Measurements from ENCODE around the gene SPPL2B.
A peak's percentile ranks its signal among the peaks of the same experiment; 100 is the strongest.
"Not testable (repeated sequence)": the region's sequence is repeated elsewhere in the genome, so short reads cannot be mapped to it uniquely, and the experiment has no call there.

Gene SPPL2B

GRCh38 chr19:2328401-2329148 is at the start of gene SPPL2B, which contains the start of gene LSM7:
SPPL2B (plus strand) TSS chr19:2328684; CDS start chr19:2328710, 26 bp downstream.
LSM7 (minus strand) TSS chr19:2328586; CDS start chr19:2328566, 20 bp downstream.
- peak; percentile 92 for DNase-seq

GRCh38 chr19:2280633-2281264 is 47.7 kb upstream of the SPPL2B start:
- no peak for DNase-seq

GRCh38 chr19:2281265-2282061 is 47.0 kb upstream of the SPPL2B start:
- DNase-seq = not testable (repeated sequence)

GRCh38 chr19:2282062-2282861 is 46.2 kb upstream of the SPPL2B start, which contains the start of gene PEAK3:
PEAK3 (minus strand) TSS chr19:2282175; CDS start chr19:2280931, 1,244 bp downstream.
- peak in 1 of 2 donors; percentile 40 for DNase-seq

GRCh38 chr19:2282862-2283237 is 45.6 kb upstream of the SPPL2B start:
- no peak for DNase-seq

GRCh38 chr19:2283835-2284507 is 44.5 kb upstream of the SPPL2B start:
- no peak for DNase-seq

GRCh38 chr19:2286402-2287140 is 41.9 kb upstream of the SPPL2B start:
- no peak for DNase-seq

- no peak for DNase-seq
These were observed 40.7 kb upstream of the SPPL2B start for GRCh38 chr19:2287585-2288337.

GRCh38 chr19:2288338-2288817 is 40.1 kb upstream of the SPPL2B start:
- DNase-seq = no peak

- no peak for DNase-seq
These were observed 39.4 kb upstream of the SPPL2B start for GRCh38 chr19:2288818-2289713.

GRCh38 chr19:2289714-2290435 is 38.6 kb upstream of the SPPL2B start:
- peak; percentile 50 to 58 for DNase-seq

- DNase-seq = peak in 1 of 2 donors; percentile 39
These were observed 37.9 kb upstream of the SPPL2B start for GRCh38 chr19:2290441-2291184.

- DNase-seq = no peak
These were observed 37.2 kb upstream of the SPPL2B start for GRCh38 chr19:2291185-2291751.

GRCh38 chr19:2294687-2295335 is 33.7 kb upstream of the SPPL2B start:
- no peak for DNase-seq

- no peak for DNase-seq
These were observed 32.3 kb upstream of the SPPL2B start for GRCh38 chr19:2296141-2296540.

GRCh38 chr19:2300533-2300932 is 28.0 kb upstream of the SPPL2B start:
- no peak for DNase-seq

All from stimulated activated CD4-positive, alpha-beta T cell treated with anti-CD3 and anti-CD28 coated beads, Interleukin-2, amount 100 ng/mL, for 24 hours (primary cell).